HEK293T (cell line): ENCODE measurements around the gene CFAP45.

Source experiments
- ARNT ChIP-seq: fragments of 450-650 bp; IDR thresholded peaks from 2 replicates; pipeline ENCODE4 v1.6.1; 2017; ENCODE audit warnings: mild to moderate bottlenecking
- BHLHE40 ChIP-seq: fragments of 450-650 bp; IDR thresholded peaks from 2 replicates; pipeline ENCODE4 v1.6.1; 2016; ENCODE audit warnings: mild to moderate bottlenecking, moderate library complexity, borderline replicate concordance
- CTBP1 ChIP-seq: fragments of 450-650 bp; IDR thresholded peaks from 2 replicates; pipeline ENCODE4 v1.6.1; 2016; ENCODE audit warnings: borderline replicate concordance
- ELF4 ChIP-seq: fragments of 450-650 bp; IDR thresholded peaks from 2 replicates; pipeline ENCODE4 v1.6.1; 2017; ENCODE audit warnings: antibody characterized with exemption
- FOXK2 ChIP-seq: fragments of 450-650 bp; IDR thresholded peaks from 2 replicates; pipeline ENCODE4 v1.6.1; 2016; ENCODE audit warnings: mild to moderate bottlenecking
- FOXM1 ChIP-seq: fragments of 450-650 bp; IDR thresholded peaks from 2 replicates; pipeline ENCODE4 v1.6.1; 2017; ENCODE audit warnings: mild to moderate bottlenecking, borderline replicate concordance
- HDGF ChIP-seq: fragments of 450-650 bp; IDR thresholded peaks from 2 replicates; pipeline ENCODE4 v1.6.1; 2017; ENCODE audit warnings: antibody characterized with exemption, borderline replicate concordance
- NFRKB ChIP-seq: fragments of 450-650 bp; IDR thresholded peaks from 2 replicates; pipeline ENCODE4 v1.6.1; 2016; ENCODE audit warnings: mild to moderate bottlenecking, moderate library complexity
- SP1 ChIP-seq: fragments of 450-650 bp; IDR thresholded peaks from 2 replicates; pipeline ENCODE4 v1.6.1; 2017
- TARDBP ChIP-seq: fragments of 450-650 bp; IDR thresholded peaks from 2 replicates; pipeline ENCODE4 v1.6.1; 2016
- ZNF384 ChIP-seq: fragments of 450-650 bp; IDR thresholded peaks from 2 replicates; pipeline ENCODE4 v1.6.1; 2016
- TF ChIP-seq, protein P1 (sequence below): fragments of 450-650 bp; IDR thresholded peaks from 2 replicates; pipeline ENCODE4 v1.6.1; 2016

DNA sequence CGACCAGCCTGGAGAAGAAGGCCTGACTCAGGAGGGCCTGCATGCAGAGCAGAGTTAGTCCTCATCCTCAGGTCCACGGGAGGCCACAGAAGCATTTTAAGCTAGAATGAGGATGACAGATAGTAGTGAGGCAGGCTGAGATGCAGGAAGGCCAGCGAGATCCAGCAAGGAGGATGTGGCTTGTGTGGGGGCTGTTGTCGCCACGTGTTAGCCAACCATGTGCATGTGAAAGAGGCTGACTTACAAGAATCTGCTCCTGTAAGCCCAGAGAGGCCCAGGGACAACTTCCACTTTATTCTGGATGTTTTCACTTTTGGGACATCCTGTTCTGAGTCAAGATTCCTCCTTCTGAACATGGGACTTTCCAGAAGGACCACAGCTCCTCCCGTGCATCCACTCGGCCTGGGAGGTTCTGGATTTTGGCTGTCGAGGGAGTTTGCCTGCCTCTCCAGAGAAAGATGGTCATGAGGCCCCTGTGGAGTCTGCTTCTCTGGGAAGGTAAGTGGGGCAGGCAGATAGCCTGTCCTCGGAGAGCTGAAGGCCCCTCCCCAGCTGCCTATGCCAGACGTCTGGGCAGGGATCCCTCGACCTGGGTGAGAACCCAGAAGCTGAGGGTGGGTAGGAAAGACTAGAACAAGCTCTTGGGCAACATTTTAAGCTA is 73.4 kb downstream of the CFAP45 start, which contains the start of gene SLAMF8:
- TF ChIP-seq NFRKB (no peak), HDGF (no peak), ARNT (no peak), TARDBP (no peak), SP1 (no peak), BHLHE40 (no peak), ZNF384 (no peak), FOXM1 (no peak), CTBP1 (no peak), ELF4 (no peak), FOXK2 (no peak)
- TF ChIP-seq, protein P1, sequence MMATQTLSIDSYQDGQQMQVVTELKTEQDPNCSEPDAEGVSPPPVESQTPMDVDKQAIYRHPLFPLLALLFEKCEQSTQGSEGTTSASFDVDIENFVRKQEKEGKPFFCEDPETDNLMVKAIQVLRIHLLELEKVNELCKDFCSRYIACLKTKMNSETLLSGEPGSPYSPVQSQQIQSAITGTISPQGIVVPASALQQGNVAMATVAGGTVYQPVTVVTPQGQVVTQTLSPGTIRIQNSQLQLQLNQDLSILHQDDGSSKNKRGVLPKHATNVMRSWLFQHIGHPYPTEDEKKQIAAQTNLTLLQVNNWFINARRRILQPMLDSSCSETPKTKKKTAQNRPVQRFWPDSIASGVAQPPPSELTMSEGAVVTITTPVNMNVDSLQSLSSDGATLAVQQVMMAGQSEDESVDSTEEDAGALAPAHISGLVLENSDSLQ = no peak
